Measurements from ENCODE around the gene KLK3. TPM values are rescaled to one million over a fixed set of nuclear protein-coding genes. Genes with fewer than 3 reads are reported as not detected.
"Not testable (repeated sequence)": the region's sequence is repeated elsewhere in the genome, so short reads cannot be mapped to it uniquely, and the experiment has no call there.

KLK3 gene
- total RNA-seq, result not detected
- total RNA-seq (2013), result not detected

- H3K36me3 ChIP-seq (ENCODE audit: control insufficient read depth, insufficient read depth, low read length), result no peaks in the 10 kb centered on the region
- no peak for TF ChIP-seq CTCF (IDR thresholded peaks at IDR 0.05)
- H3K36me3 Mint-ChIP-seq, result no peaks in the 10 kb centered on the region
- 56% methylated on average over 5 of the region's 9 CpGs for WGBS (ENCODE audit: insufficient coverage)
- no peak within 1 kb of the TSS for H3K4me3 Mint-ChIP-seq
- no peaks in the 10 kb centered on the region for H3K27me3 ChIP-seq (ENCODE audit: control insufficient read depth, insufficient read depth, low read length)
- H3K9me3 ChIP-seq (ENCODE audit: control insufficient read depth, insufficient read depth, low read length), result no peaks in the 10 kb centered on the region
- H3K9me3 Mint-ChIP-seq, result no peaks in the 10 kb centered on the region
- no peaks in the 10 kb centered on the region for H3K4me1 Mint-ChIP-seq
- no peak within 1 kb of the TSS for H3K27ac ChIP-seq (ENCODE audit: low read length)
- H3K4me3 ChIP-seq (ENCODE audit: low read length), result no peak within 1 kb of the TSS
- H3K27ac Mint-ChIP-seq, result no peak within 1 kb of the TSS
- DNase-seq, result no peak
- no peak for ATAC-seq
- peaks cover 29 to 33% of the 10 kb centered on the region in 2 donors for H3K27me3 Mint-ChIP-seq (ENCODE audit: low read depth in 2 of 2)
- intact Hi-C loops (cut with micrococcal nuclease), result no loop called here
- H3K4me1 ChIP-seq (ENCODE audit: control insufficient read depth, insufficient read depth, low read length), result no peaks in the 10 kb centered on the region
Measured at GRCh38 chr19:50854636-50855410, at the start of gene KLK3. Gene KLK3, plus strand, starts transcription at chr19:50854915. Its CDS starts 41 bp downstream, at chr19:50854956.

- H3K4me3 Mint-ChIP-seq, result no peak overlapping the region
- no peaks in the 10 kb centered on the region for H3K36me3 Mint-ChIP-seq
- H3K27me3 Mint-ChIP-seq (ENCODE audit: low read depth in 2 of 2), result peaks cover 0 to 6% of the 10 kb centered on the region in 2 donors
- H3K4me1 Mint-ChIP-seq, result peaks cover 10 to 23% of the 10 kb centered on the region in 2 donors
- H3K4me3 ChIP-seq (ENCODE audit: low read length), result no peak overlapping the region
- H3K9me3 Mint-ChIP-seq, result peaks cover 0 to 5% of the 10 kb centered on the region in 2 donors
- no peak for TF ChIP-seq CTCF (IDR thresholded peaks at IDR 0.05)
- 80% methylated on average over 1 of the region's 1 CpG for WGBS (ENCODE audit: insufficient coverage)
- no peaks in the 10 kb centered on the region for H3K36me3 ChIP-seq (ENCODE audit: control insufficient read depth, insufficient read depth, low read length)
- intact Hi-C loops (cut with micrococcal nuclease), result loop anchor here (10.0 kb wide), 1 partner anchor 84 kb away; the partner anchor contains the start of gene CLEC11A
- DNase-seq, result no peak
- H3K27ac Mint-ChIP-seq, result no peak overlapping the region
- peaks cover 9% of the 10 kb centered on the region for H3K4me1 ChIP-seq (ENCODE audit: control insufficient read depth, insufficient read depth, low read length)
- H3K9me3 ChIP-seq (ENCODE audit: control insufficient read depth, insufficient read depth, low read length), result no peaks in the 10 kb centered on the region
- no peaks in the 10 kb centered on the region for H3K27me3 ChIP-seq (ENCODE audit: control insufficient read depth, insufficient read depth, low read length)
- H3K27ac ChIP-seq (ENCODE audit: low read length), result no peak overlapping the region
- no peak for ATAC-seq
Measured at GRCh38 chr19:50808856-50809255, 45.9 kb upstream of the KLK3 start.

- H3K4me1 Mint-ChIP-seq; ATAC-seq; H3K36me3 Mint-ChIP-seq; H3K9me3 Mint-ChIP-seq; H3K4me1 ChIP-seq (ENCODE audit: control insufficient read depth, insufficient read depth, low read length); H3K27ac Mint-ChIP-seq; H3K27me3 ChIP-seq (ENCODE audit: control insufficient read depth, insufficient read depth, low read length); H3K27ac ChIP-seq (ENCODE audit: low read length); H3K9me3 ChIP-seq (ENCODE audit: control insufficient read depth, insufficient read depth, low read length); H3K4me3 Mint-ChIP-seq; H3K4me3 ChIP-seq (ENCODE audit: low read length); intact Hi-C loops (cut with micrococcal nuclease); DNase-seq; H3K36me3 ChIP-seq (ENCODE audit: control insufficient read depth, insufficient read depth, low read length): not testable (repeated sequence)
- 82% methylated on average over 3 of the region's 3 CpGs for WGBS (ENCODE audit: insufficient coverage)
- H3K27me3 Mint-ChIP-seq (ENCODE audit: low read depth in 2 of 2), result peaks cover 23 to 25% of the 10 kb centered on the region in 2 donors
Measured at GRCh38 chr19:50811622-50812238, 43.0 kb upstream of the KLK3 start.

GRCh38 chr19:50812474-50812873 lies 42.2 kb upstream of the KLK3 start:
- Histone ChIP-seq H3K36me3 (ENCODE audit: control insufficient read depth, insufficient read depth, low read length) (no peaks in the 10 kb centered on the region), H3K27me3 (ENCODE audit: control insufficient read depth, insufficient read depth, low read length) (peaks cover 3% of the 10 kb centered on the region), H3K4me1 (ENCODE audit: control insufficient read depth, insufficient read depth, low read length) (no peaks in the 10 kb centered on the region), H3K9me3 (ENCODE audit: control insufficient read depth, insufficient read depth, low read length) (no peaks in the 10 kb centered on the region), H3K4me3 (ENCODE audit: low read length) (no peak overlapping the region), H3K27ac (ENCODE audit: low read length) (no peak overlapping the region)
- Mint-ChIP-seq H3K27ac (no peak overlapping the region), H3K4me3 (no peak overlapping the region), H3K36me3 (no peaks in the 10 kb centered on the region), H3K9me3 (peaks cover 0 to 5% of the 10 kb centered on the region in 2 donors), H3K27me3 (ENCODE audit: low read depth in 2 of 2) (peaks cover 31% of the 10 kb centered on the region in 2 donors), H3K4me1 (no peaks in the 10 kb centered on the region)
- intact Hi-C loops (cut with micrococcal nuclease), result no loop called here
- 87% methylated on average over 3 of the region's 3 CpGs for WGBS (ENCODE audit: insufficient coverage)
- no peak for DNase-seq
- no peak for TF ChIP-seq CTCF (IDR thresholded peaks at IDR 0.05)
- no peak for ATAC-seq

All from natural killer cell (primary cell).